ENCODE data around the gene CHCHD3.
A peak's percentile ranks its signal among the peaks of the same experiment; 100 is the strongest.
"Not testable (repeated sequence)": the region's sequence is repeated elsewhere in the genome, so short reads cannot be mapped to it uniquely, and the experiment has no call there.

Gene CHCHD3

DNA sequence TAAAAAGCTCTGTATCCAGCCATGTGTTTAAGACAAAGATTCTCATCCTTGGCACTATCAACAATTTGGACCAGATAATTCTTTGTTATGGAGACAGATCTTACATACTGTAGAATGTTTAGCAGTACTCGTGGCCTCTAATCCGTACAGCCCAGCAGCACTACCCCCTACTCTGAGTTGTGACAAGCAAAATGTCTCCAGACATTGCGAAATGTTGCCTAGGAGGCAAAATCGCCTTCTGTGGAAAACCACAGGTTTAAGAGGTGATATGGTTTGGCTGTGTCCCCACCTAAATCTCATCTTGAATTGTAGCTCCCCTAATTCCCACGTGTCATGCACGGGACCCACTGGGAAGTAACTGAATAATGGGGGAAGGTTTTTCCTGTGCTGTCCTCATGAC is 186.7 kb downstream of the CHCHD3 start:
- DNase-seq = no peak

DNA sequence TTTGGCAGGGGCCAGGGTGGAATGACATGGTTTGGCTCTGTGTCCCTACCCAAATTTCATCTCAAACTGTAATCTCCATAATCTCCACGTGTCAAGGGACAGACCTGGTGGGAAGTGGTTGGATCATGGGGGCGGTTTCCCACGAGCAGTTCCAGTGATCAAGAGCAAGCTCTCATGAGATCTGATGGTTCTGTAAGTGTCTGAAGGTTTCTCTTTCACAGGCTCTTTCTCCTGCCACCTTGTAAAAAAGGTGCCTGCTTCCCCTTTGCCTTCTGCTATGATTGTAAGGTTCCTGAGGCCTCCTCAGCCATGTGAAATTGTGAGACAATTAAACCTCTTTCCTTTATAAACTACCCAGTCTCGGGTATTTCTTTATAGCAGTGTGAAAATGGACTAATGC is 188.3 kb downstream of the CHCHD3 start:
- DNase-seq = no peak

DNA sequence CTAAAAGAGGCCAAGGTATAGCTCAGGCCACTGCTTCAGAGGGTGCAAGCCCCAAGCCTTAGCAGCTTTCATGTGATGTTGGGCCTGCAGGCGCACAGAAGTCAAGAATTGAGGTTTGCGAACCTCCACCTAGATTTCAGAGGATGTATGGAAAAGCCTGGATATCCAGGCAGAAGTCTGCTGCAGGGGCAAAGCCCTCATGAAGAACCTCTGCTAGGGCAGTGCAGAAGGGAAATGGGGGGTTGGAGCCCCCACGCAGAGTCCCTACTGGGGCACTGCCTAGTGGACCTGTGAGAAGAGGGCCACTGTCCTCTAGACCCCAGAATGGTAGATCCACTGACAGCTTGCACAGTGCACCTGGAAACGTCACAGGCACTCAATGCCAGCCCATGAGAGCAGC is 189.1 kb downstream of the CHCHD3 start:
- DNase-seq = not testable (repeated sequence)

DNA sequence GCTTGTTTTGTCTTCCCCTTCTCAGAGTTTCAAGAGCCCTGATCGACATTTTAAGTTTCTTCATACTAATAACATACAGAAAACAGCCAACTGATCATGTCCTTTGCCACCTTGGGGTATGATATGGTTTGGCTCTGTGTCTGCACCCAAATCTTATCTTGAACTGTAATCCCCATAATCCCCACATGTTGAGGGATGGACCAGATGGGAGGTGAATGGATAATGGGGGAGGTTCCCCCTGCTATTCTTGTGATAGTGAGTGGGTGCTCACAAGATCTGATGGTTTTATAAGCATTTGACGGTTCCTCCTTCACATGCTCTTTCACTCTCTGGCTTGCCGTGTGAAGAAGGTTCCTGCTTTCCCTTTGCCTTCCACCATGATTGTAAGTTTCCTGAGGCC is 190.3 kb downstream of the CHCHD3 start:
- DNase-seq = no peak

DNA sequence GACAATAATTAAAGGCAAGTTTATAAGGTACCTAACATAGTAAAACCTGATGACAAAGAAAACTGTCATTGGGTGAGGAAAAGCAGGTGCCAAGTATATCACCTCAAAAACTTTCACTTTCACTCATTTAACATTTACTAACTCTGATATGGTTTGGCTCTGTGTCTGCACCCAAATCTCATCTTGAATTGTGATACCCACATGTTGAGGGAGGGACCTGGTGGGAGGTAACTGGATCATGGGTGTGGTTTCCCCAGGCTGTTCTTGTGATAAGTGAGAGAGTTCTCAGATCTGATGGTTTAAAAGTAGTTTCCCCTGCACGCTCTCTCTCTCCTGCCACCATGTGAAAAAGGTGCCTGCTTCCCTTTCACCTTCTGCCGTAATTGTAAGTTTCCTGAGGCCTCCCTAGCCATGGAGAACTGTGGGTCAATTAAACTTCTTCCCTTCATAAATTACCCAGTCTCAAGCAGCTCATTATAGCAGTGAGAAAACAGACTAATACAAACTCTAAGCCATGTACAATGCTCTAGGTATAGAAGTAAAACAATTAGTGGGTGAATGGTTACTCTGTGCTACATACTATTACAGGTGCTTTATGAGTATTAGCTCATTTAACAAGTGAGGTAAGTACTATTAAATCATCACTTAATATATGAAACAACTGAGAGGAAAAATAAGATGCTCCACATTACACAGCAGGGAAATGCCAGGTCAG is 199.0 kb downstream of the CHCHD3 start:
- peak; percentile 52 for DNase-seq

DNA sequence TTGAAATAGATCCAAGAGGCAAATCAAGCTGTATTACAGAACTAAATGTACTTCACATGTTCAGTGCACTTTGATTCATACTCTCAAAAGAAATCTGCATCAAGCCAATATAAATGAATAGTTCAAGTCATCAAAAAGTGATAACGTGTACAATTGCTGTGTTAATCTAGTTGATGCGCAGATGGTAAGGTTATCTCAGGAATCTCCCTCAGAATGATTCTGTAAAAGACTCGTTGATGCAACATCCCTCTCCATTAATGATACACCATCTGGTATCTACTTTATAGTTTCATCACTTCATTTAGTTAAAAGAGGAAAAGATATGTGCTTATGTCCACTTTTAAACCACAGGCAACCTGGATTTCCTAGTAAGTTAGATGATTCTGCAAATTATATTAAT is 200.6 kb downstream of the CHCHD3 start:
- DNase-seq = no peak

DNA sequence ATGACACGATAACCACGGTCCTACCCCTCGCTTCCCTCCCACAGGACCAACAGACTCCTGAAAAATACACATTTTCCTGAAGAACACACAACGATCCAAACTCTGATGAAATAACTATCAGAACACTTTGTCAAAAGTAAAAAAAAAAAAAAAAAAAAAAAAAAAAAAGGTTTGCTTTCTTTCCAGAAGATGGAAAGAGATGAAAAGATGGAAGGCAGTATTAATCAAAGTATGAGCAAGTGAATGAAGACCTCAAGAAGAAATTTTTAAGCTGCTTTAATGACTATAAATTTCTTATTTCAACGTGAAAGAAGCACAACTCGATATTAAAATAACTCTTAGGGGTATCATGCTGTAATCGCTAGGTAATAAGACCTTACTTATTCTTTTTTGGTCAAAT is 202.3 kb downstream of the CHCHD3 start:
- DNase-seq = no peak

DNA sequence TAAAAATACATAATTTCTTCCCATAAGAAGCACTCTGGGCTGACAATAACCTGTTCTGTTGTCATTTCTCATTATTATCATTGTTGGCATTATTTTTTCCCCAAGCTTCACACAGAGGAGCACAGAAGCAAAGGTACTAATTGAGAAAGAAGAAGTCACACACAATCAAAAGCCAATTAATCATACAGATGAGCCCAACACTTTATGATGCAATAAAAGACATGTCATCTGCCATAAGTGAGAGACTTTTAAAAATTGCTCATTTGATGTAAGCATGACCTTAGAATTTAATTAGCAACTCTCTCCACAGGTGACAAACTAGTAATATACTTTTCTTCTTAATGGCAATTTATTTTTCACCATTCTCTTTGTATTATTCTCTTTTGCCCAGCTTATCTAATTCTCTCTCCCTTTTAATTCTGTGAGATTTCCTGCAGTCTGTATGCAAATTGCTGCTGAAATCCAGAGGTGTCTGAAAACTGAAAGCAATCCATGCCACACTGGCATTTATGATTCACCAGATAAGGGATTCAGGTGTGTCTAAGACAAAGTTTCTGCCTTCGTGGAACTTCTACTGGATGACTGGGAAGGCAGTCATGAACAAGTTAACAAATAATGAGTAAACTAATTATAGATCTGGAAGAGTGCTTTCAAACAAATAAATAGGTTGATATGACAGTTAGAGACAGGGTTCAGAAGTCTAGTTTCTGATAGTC is 203.5 kb downstream of the CHCHD3 start:
- no peak for DNase-seq

DNA sequence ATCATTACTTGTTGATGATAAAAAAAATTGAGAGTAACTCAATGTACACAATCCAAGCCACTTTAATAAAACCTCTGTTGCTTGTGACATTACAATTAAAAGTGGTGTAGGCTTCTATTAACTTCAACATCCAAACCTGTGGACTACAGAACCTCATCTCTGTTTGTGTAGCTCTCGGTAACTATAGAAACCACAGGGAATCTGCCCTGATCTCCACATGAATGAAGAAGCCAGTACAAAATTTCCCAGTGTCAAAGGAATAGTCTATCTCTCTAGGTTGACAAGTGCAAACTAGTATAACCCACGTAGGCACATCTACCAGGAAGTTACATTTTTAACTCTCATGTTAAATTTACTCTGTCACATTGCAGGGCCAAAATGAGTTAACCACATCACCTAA is 204.3 kb downstream of the CHCHD3 start:
- DNase-seq = no peak

DNA sequence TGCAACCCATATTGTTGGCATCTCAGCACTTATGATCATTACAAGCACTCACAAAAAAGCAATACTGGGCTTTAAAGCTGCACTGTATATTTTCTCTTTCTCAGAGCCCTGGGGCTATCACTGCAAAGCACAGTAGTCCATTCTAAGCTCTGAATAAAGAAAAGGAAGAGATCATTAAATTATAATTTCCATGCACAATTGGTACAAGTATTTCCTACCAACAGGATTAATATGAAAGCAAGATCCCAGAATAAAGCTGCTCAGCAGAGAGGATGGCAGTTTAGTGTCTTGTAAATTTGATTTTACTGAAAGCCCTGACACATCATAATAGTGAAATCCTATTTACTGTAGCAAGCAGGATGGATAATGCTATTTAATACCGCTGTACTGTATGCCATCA is 205.3 kb downstream of the CHCHD3 start:
- no peak for DNase-seq

DNA sequence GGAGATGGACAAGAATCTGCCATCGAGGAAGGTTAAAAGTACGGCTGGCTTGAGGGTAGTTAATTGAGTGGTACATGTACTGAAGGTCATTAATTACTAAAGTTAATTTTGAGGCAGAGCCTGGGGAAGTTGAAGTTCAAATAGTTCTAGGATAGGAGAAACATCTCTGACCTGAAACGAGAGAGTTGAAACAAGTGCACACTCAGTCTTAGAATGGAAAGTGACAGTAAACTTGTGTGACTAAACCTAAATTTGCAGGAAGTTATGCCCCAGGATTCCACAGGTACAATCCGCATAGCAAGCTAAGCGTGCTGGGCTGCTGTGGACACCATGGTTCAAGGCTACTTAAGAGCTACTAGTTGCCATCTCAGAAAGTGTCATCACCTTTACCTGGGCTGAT is 209.9 kb downstream of the CHCHD3 start:
- no peak for DNase-seq

DNA sequence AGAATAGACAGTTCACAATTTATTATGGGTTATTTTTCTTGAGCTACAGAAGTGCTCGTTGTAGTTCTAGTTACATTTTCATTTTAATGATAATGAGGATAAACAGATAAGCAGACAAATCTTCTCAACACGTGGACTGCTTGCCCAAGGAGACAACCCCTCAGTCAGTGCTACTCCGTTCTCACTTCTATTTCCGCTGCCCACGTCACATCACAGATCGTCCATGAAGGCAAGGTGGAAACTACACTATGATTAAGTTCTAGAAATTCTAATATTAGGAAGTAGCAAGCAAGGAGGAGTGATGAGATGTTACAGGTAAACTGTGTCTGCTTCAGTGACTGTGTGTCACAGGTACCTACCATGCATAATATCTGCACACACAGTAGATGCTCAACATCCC is 210.5 kb downstream of the CHCHD3 start:
- no peak for DNase-seq

DNA sequence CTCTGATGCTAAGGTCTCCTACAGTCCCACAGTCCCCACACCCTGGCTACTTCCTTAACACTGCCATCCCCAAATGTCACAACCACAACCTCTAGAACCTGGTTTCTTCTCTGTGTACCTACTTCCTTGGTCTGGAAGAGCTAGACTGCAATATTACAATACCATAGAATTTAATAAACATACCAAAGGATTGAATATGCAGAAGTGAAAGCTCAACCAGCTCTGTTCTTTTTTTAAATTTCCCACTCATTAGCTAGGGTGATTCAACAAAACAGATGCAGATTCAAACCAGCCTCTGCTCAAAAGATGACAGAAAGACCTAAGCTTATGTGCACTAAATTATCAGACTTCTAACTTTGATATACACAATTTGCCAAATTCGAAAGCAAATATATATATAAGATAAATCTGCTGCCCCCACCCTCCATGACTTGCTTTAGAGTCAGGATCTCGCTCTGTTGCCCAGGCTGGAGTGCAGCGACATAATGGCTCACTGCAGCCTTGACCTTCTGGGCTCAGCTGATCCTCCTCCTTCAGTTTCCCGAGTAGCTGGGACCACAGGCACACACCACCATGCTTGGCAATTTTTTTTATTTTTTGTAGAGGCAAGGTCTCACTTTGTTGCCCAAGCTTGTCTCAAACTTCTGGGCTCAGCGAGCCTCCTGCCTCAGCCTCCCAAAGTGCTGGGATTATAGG is 212.6 kb downstream of the CHCHD3 start:
- no peak for DNase-seq

DNA sequence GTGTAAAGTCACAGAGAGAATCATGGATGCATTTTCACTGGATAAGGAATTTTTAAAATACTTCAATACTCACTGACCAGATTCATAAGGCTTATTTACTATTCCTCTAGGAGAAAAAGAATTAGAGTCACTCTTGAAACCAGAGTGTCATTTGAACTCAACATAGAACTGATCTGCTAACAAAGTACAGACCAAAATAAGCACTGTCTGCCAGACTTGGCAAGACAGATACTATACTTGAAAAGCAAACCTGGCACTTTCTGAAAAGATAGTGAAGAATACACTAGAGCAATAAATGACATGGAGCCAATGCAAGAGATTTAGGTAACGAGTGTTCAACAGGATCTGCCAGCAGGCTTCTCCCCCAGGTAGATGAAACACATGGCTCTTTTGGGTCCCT is 215.3 kb downstream of the CHCHD3 start:
- no peak for DNase-seq

DNA sequence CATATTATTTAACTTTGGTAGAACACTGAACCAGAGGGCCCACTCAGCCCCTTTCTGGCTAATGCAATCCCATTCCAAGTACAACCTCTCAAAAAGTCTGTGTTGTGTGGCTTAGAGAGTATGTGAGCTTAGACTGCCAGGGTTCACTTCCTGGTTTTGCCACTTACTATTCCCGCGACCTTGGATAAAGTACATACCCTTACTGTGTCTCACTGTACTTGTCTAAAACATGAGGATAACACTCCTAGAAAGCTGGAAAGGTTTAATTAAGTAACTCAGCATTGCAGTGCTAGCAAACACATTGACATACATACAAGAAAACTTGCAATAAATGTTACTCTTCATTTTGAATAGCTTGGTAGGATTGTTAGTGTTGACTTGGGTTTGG is 215.8 kb downstream of the CHCHD3 start:
- no peak for DNase-seq

DNA sequence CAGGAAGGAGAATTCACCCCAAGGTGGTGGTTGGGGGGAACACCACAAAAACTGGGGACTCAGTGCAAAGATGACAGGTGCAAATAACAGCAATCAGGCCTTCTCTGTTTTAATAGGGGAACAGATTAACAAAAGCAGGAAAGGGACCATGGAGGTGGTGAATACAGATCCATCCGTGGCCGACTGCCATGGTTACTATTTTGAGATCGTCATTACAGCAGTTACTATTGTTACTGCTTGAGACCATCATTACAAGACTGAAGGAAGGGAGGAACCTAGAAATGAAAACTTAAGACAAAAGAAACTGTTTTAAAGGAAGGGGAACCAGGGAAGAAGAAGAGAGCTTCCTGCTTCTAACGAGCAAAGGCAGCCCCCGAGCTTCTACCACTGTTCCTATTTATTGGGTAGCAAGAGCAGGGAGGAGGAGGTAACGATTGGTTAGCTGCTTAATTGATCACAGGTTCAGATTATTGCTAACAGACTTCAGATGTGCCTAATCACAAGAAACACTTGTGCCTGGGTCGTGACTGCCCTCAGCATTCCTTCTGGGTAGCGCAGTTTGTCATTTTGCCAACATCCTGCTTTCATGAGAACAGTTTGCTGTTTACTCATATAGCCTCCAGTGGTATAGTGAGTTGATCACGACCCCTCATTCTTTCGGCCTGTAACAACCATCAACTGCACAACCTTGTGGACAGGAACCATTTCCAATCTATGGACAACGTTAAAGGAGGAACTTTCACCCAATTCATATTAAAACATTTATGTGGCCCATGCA is 216.3 kb downstream of the CHCHD3 start:
- DNase-seq = no peak

DNA sequence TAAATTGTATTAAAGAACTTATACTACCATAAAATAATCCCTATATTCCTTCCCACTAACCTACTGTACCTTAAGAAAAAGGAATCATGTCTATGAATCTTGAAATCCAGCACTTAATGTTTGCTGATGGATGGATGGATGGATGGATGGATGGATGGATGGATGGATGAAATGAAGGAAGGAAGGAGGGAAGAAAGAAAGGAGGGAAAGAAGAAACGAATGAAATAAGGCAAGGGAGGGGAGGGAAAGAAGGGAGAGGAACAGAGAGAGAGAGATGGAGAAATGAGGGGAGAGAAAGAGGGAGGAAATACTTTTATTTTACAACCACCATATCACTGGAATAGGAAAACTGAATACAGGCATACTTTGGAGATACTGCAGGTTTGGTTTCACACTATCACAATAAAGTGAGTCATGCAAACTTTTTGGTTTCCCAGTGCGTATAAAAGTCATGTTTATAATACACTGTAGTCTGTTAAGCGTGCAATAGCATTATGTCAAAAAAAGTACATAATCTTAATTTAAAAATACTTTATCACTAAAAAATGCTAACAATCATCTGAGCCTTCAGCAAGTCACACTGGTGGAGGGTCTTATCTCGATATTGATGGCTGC is 219.8 kb downstream of the CHCHD3 start:
- no peak for DNase-seq

DNA sequence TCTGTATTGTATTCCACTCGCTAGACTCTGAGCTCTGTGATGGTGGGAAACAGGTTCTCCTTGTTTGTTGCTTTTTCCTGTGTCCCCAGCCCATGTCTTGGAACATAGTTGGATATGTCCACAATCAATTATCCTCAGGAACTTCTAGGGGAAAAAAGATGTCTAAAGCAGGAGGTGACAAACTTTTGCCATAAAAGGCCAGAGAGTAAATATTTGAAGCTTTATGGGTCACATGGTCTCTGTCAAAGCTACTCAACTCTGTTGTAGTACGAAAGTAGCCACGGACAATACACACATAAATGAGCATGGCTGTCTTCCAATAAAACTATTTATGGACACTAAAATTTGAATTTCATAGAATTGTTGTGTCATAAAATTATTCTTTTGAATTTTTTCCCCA is 220.5 kb downstream of the CHCHD3 start:
- no peak for DNase-seq

DNA sequence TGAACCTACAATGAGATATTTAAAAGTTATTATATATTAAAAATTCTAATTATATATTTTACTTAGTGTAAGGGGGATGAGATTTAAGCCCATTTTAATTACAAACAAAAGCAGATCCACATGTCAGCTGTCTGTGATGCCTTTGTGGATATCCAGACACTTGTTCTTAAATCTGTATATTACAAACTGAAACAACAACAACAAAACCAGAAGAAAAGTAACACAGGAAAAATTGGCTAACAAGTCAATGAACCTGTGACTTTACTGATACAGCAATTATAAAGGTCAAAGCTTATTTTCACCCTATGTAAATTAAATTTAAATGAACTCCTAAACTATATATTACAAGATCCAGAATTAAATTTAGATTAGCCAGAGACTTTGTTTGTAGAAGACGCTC is 222.7 kb downstream of the CHCHD3 start:
- no peak for DNase-seq

DNA sequence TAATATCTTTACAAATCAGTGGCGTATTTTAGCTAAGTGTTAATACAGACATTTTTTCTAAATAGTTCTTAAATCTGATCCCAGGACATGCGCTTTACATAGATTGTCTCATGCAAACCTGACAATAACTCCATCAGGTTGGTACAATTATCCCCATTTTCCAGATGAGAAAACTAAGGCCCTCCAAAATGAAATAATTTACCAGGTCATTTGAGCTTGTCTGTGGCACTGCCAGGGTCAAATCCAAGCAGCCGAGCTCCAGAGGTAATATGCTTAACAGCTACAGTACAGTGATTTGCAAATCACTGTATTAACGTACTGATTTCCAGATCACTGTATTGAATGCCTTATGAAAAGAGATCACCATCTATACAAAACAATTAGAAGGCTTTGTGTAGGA is 223.1 kb downstream of the CHCHD3 start:
- DNase-seq = no peak

DNA sequence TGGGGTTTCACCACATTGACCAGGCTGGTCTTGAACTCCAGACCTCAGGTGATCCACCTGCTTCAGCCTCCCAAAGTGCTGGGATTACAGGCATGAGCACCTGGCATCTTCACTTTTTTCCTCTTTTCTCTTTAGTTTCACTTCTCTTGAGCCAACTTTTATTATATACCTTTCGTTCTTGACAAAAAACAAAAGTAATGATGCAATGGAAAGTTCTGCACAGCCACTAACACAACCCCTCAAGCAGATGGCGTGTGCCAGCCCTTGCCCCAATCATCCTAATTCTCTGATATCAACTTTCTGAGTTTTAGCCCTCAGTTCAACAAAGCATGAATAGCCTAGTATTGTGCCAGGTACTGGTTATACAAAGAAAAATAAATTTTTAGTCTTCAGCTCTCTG is 223.6 kb downstream of the CHCHD3 start:
- DNase-seq = no peak

DNA sequence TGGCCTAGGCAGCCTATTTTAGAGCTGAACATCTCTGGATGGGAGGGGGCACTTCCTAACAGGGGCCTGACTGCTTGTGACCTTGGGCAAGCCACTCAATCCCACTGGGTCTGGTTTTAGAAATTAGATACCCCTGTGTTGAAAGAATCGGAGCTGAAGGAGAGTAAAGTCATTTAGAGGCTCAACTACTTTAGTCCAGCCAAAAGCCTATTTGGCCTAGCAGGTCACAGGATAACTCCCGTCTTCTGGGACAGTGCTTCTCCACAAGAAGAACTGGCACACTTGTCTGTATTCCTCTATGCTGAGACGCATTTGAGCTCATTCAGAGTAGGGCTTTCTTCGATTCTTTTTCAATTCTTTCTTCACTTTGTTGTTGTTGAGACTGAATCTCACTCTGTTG is 224.2 kb downstream of the CHCHD3 start:
- DNase-seq = no peak

DNA sequence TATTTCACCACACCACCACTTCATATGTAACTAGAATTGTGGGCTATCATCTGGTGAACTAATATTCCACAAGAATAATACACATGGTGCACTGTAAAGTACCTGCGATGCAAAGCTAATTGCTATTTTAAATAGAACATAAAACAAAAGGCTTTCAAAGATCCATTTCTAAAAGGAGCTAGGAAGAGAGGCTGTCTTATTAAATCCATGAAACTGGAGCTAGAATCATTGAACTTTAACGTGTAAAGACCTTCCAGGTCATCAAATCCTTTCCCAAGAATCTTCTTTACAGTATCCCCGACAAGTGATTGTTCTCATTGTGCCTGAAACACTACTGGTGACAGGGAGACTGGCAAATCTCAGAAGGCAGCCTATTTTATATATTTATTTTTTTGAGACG is 224.9 kb downstream of the CHCHD3 start:
- DNase-seq = no peak
